CD4-positive, alpha-beta memory T cell (primary cell): Measurements from ENCODE around the gene ACOT7. TPM values are rescaled to one million over a fixed set of nuclear protein-coding genes. Genes with fewer than 3 reads are reported as not detected.

Experiments
- CTCF ChIA-PET: fragments of 350-600 bp; sonication (Branson Sonifier 250); formaldehyde crosslinking; loops from one replicate; lab custom pipeline; 2021; ENCODE audit warnings: inconsistent platforms; ENCODE audit not compliant: partially characterized antibody; lab: Charles Lee
- POLR2A ChIA-PET: fragments of 350-600 bp; sonication (Branson Sonifier 250); formaldehyde crosslinking; loops from one replicate; lab custom pipeline; 2021; ENCODE audit not compliant: partially characterized antibody; lab: Charles Lee
- DNase-seq, 5 donors: peaks; one replicate each; pipeline versions ENCODE4 v3.0.0 to v3.0.0-alpha.2; 2020 to 2022; ENCODE audit warnings: mixed read lengths in 1 of 5
- H3K27ac ChIP-seq: one replicate; pipeline ENCODE4 v1.7.0; 2013; ENCODE audit warnings: low read depth, low read length
- H3K27me3 ChIP-seq: 2 replicates; pipeline ENCODE4 v1.7.0; 2013; ENCODE audit warnings: mild to moderate bottlenecking, low read length, moderate library complexity; ENCODE audit not compliant: insufficient read depth
- H3K36me3 ChIP-seq: 2 replicates; pipeline ENCODE4 v1.7.0; 2013; ENCODE audit warnings: mild to moderate bottlenecking, low read length, moderate library complexity; ENCODE audit not compliant: insufficient read depth
- H3K4me1 ChIP-seq: 2 replicates; pipeline ENCODE4 v1.7.0; 2013; ENCODE audit warnings: mild to moderate bottlenecking, low read length, moderate library complexity; ENCODE audit not compliant: insufficient read depth
- H3K4me3 ChIP-seq, 2 donors: one replicate each; pipeline ENCODE4 v1.7.0; 2013; ENCODE audit warnings: low read length in 2 of 2, mild to moderate bottlenecking in 1 of 2
- H3K9me3 ChIP-seq, 2 donors: one replicate each; pipeline ENCODE4 v1.7.0; 2013; ENCODE audit warnings: low read length in 2 of 2, control low read depth in 1 of 2; ENCODE audit not compliant: control insufficient read depth in 1 of 2
- H3K27ac Mint-ChIP-seq, 7 donors: one replicate each; pipeline ENCODE4 v1.8.0; 2020 to 2021; ENCODE audit warnings: mixed read lengths in 7 of 7, mild to moderate bottlenecking in 6 of 7, inconsistent platforms in 3 of 7, moderate library complexity in 3 of 7
- H3K27me3 Mint-ChIP-seq, 2 donors: one replicate each; pipeline ENCODE4 v1.8.0; 2020 to 2021; ENCODE audit warnings: mixed read lengths in 2 of 2
- H3K36me3 Mint-ChIP-seq, 2 donors: one replicate each; pipeline ENCODE4 v1.8.0; 2020 to 2021; ENCODE audit warnings: mixed read lengths in 2 of 2, inconsistent platforms in 1 of 2, mild to moderate bottlenecking in 1 of 2
- H3K4me1 Mint-ChIP-seq, 4 donors: one replicate each; pipeline ENCODE4 v1.8.0; 2020 to 2021; ENCODE audit warnings: mixed read lengths in 4 of 4, mild to moderate bottlenecking in 1 of 4
- H3K4me3 Mint-ChIP-seq, 8 donors: one replicate each; pipeline ENCODE4 v1.8.0; 2020 to 2021; ENCODE audit warnings: mixed read lengths in 8 of 8, mild to moderate bottlenecking in 7 of 8, moderate library complexity in 6 of 8, inconsistent platforms in 3 of 8
- H3K9me3 Mint-ChIP-seq, 8 donors: one replicate each; pipeline ENCODE4 v1.8.0; 2020 to 2021; ENCODE audit warnings: mixed read lengths in 8 of 8, mild to moderate bottlenecking in 5 of 8, inconsistent platforms in 3 of 8, moderate library complexity in 1 of 8
- intact Hi-C: fragments of 100-400 bp; cut with micrococcal nuclease; formaldehyde crosslinking; loops from one replicate; pipeline ENCODE4 v1.15.1; 2023
- polyA plus RNA-seq, 2 donors: library from polyadenylated mRNA; unstranded; fragments of 300-500 nt; fragmentation: Illumina TruSeq; gene quantifications; one replicate each; pipeline ENCODE4 v1.2.3, GENCODE V29; 2021
- total RNA-seq, 2 experiments: library from RNA; stranded (reverse); gene quantifications; one replicate each; pipeline ENCODE4 v1.2.3, GENCODE V29; 2021

The ACOT7 gene
- total and polyA plus RNA-seq, 4 experiments from 2014 or later: 2.7 to 7.4 (median 4.8) TPM

GRCh38 chr1:6357243-6357936 is 36.2 kb downstream of the ACOT7 start:
- ChIA-PET POLR2A (interaction anchor here (2.0 to 6.2 kb wide), 3 partner anchors 9 to 103 kb away, joined by 11 to 64 read pairs (median 52); partner anchors contain the start of gene ACOT7), CTCF (interaction anchor here (0.7 to 6.6 kb wide), 7 partner anchors 8 to 131 kb away, joined by 3 to 61 read pairs (median 3); no protein-coding TSS in a partner anchor)
- Mint-ChIP-seq H3K9me3 (no peaks in the 10 kb centered on the region), H3K27me3 (no peaks in the 10 kb centered on the region), H3K27ac (peak overlapping the region; percentile 67 to 96 (median 94)), H3K36me3 (no peaks in the 10 kb centered on the region), H3K4me1 (peaks cover 23 to 50% (median 36%) of the 10 kb centered on the region in 4 donors), H3K4me3 (peak overlapping the region in 1 of 8 donors; percentile 90)
- no peak overlapping the region for H3K27ac ChIP-seq
- DNase-seq: no peak
- H3K4me3 ChIP-seq: no peak overlapping the region
- H3K27me3 ChIP-seq: no peaks in the 10 kb centered on the region
- intact Hi-C loops: no loop called here
- H3K36me3 ChIP-seq: no peaks in the 10 kb centered on the region
- H3K9me3 ChIP-seq: no peaks in the 10 kb centered on the region
- H3K4me1 ChIP-seq: peaks cover 40% of the 10 kb centered on the region

- H3K27ac Mint-ChIP-seq: peak overlapping the region in 2 of 7 donors; percentile 27 to 65
- H3K4me1 Mint-ChIP-seq: peaks cover 21 to 42% (median 31%) of the 10 kb centered on the region in 4 donors
- CTCF ChIA-PET: no interaction called here
- no peak for DNase-seq
- H3K36me3 Mint-ChIP-seq: no peaks in the 10 kb centered on the region
- H3K27me3 ChIP-seq: no peaks in the 10 kb centered on the region
- no peak overlapping the region for H3K27ac ChIP-seq
- no peak overlapping the region for H3K4me3 Mint-ChIP-seq
- H3K4me1 ChIP-seq: peaks cover 32% of the 10 kb centered on the region
- no peak overlapping the region for H3K4me3 ChIP-seq
- H3K27me3 Mint-ChIP-seq: no peaks in the 10 kb centered on the region
- no peaks in the 10 kb centered on the region for H3K36me3 ChIP-seq
- no peaks in the 10 kb centered on the region for H3K9me3 ChIP-seq
- intact Hi-C loops: no loop called here
- POLR2A ChIA-PET: no interaction called here
- H3K9me3 Mint-ChIP-seq: no peaks in the 10 kb centered on the region
Measured at GRCh38 chr1:6355621-6356020, 37.9 kb downstream of the ACOT7 start.

- ChIA-PET POLR2A (interaction anchor here (1.1 kb wide), 1 partner anchor 112 kb away, joined by 3 read pairs; no protein-coding TSS in a partner anchor), CTCF (interaction anchor here (0.6 to 1.4 kb wide), 2 partner anchors 48 to 50 kb away, joined by 3 read pairs; no protein-coding TSS in a partner anchor)
- Histone ChIP-seq H3K36me3 (no peaks in the 10 kb centered on the region), H3K9me3 (no peaks in the 10 kb centered on the region), H3K4me1 (peaks cover 24% of the 10 kb centered on the region), H3K27ac (no peak overlapping the region), H3K4me3 (no peak overlapping the region), H3K27me3 (no peaks in the 10 kb centered on the region)
- no peaks in the 10 kb centered on the region for H3K9me3 Mint-ChIP-seq
- no peak for DNase-seq
- peak overlapping the region in 5 of 7 donors; percentile 28 to 64 (median 47) for H3K27ac Mint-ChIP-seq
- no peaks in the 10 kb centered on the region for H3K27me3 Mint-ChIP-seq
- intact Hi-C loops: no loop called here
- H3K4me3 Mint-ChIP-seq: no peak overlapping the region
- no peaks in the 10 kb centered on the region for H3K36me3 Mint-ChIP-seq
- peaks cover 16 to 35% (median 26%) of the 10 kb centered on the region in 4 donors for H3K4me1 Mint-ChIP-seq
Measured at GRCh38 chr1:6354659-6355317, 38.8 kb downstream of the ACOT7 start.

- Mint-ChIP-seq H3K9me3 (no peaks in the 10 kb centered on the region), H3K27me3 (no peaks in the 10 kb centered on the region), H3K4me3 (no peak overlapping the region), H3K27ac (peak overlapping the region in 1 of 7 donors; percentile 87), H3K36me3 (no peaks in the 10 kb centered on the region), H3K4me1 (peaks cover 10 to 35% (median 24%) of the 10 kb centered on the region in 4 donors)
- ChIA-PET POLR2A (interaction anchor here (1.1 kb wide), 1 partner anchor 113 kb away, joined by 3 read pairs; no protein-coding TSS in a partner anchor), CTCF (interaction anchor here (0.6 to 1.4 kb wide), 2 partner anchors 49 to 51 kb away, joined by 3 read pairs; no protein-coding TSS in a partner anchor)
- Histone ChIP-seq H3K4me3 (no peak overlapping the region), H3K27me3 (no peaks in the 10 kb centered on the region), H3K27ac (no peak overlapping the region), H3K36me3 (no peaks in the 10 kb centered on the region), H3K4me1 (peaks cover 21% of the 10 kb centered on the region), H3K9me3 (no peaks in the 10 kb centered on the region)
- intact Hi-C loops: no loop called here
- DNase-seq: no peak
Measured at GRCh38 chr1:6353955-6354658, 39.5 kb downstream of the ACOT7 start.

GRCh38 chr1:6353619-6353954 is 40.0 kb downstream of the ACOT7 start:
- no peak overlapping the region for H3K4me3 ChIP-seq
- no peaks in the 10 kb centered on the region for H3K9me3 ChIP-seq
- intact Hi-C loops: no loop called here
- no peak overlapping the region for H3K4me3 Mint-ChIP-seq
- H3K36me3 Mint-ChIP-seq: no peaks in the 10 kb centered on the region
- no peaks in the 10 kb centered on the region for H3K27me3 ChIP-seq
- no peak overlapping the region for H3K27ac ChIP-seq
- no peaks in the 10 kb centered on the region for H3K36me3 ChIP-seq
- peak overlapping the region in 3 of 7 donors; percentile 29 to 64 (median 48) for H3K27ac Mint-ChIP-seq
- DNase-seq: no peak
- ChIA-PET CTCF (interaction anchor here (1.4 kb wide), 1 partner anchor 51 kb away, joined by 3 read pairs; no protein-coding TSS in a partner anchor), POLR2A (no interaction called here)
- H3K4me1 Mint-ChIP-seq: peaks cover 6 to 35% (median 23%) of the 10 kb centered on the region in 4 donors
- H3K27me3 Mint-ChIP-seq: no peaks in the 10 kb centered on the region
- H3K4me1 ChIP-seq: peaks cover 21% of the 10 kb centered on the region
- no peaks in the 10 kb centered on the region for H3K9me3 Mint-ChIP-seq

DNA sequence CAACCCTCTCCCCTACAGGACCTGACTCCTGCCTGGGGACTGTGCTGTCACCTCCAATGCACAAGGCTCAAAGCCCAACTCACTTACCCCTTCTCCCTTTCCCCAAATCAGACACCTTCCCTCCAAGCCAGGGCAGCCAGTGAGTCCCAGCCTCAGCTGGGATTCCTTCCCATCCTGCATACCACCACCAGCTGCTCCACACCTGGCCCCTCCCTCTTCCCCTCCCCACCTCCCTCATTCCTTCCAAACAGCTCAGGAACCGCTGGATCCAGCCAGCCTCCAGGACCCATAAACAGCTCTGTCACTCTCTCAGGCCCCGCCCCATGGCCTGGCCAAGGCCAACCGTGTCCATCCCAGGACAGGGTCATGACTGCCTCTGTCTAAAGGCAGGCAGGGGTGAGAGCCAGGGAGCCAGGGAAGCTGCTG is 41.4 kb downstream of the ACOT7 start:
- Histone ChIP-seq H3K27me3 (no peaks in the 10 kb centered on the region), H3K4me3 (no peak overlapping the region), H3K27ac (no peak overlapping the region), H3K4me1 (peaks cover 22% of the 10 kb centered on the region), H3K9me3 (no peaks in the 10 kb centered on the region), H3K36me3 (no peaks in the 10 kb centered on the region)
- ChIA-PET POLR2A (no interaction called here), CTCF (no interaction called here)
- Mint-ChIP-seq H3K36me3 (peaks cover 0 to 2% of the 10 kb centered on the region in 2 donors), H3K9me3 (no peaks in the 10 kb centered on the region), H3K27me3 (no peaks in the 10 kb centered on the region), H3K27ac (peak overlapping the region in 2 of 7 donors; percentile 22 to 36), H3K4me1 (peaks cover 8 to 34% (median 23%) of the 10 kb centered on the region in 4 donors), H3K4me3 (no peak overlapping the region)
- no peak for DNase-seq
- intact Hi-C loops: no loop called here
